Endodermal cell (in vitro differentiated cells): ENCODE data around the gene APC. TPM values are rescaled to one million over a fixed set of nuclear protein-coding genes. Genes with fewer than 3 reads are reported as not detected.

ENCODE experiments used
- DNase-seq: peaks from one replicate; pipeline ENCODE4 v3.0.0-alpha.2; 2017
- H3K27ac ChIP-seq: 2 replicates; pipeline ENCODE4 v1.5.1; 2013; ENCODE audit warnings: mild to moderate bottlenecking, low read depth, low read length, moderate library complexity
- H3K27me3 ChIP-seq: 2 replicates; pipeline ENCODE4 v1.6.1; 2013; ENCODE audit warnings: mild to moderate bottlenecking, low read length, moderate library complexity; ENCODE audit not compliant: insufficient read depth, control insufficient read depth, poor library complexity, severe bottlenecking
- H3K36me3 ChIP-seq: 2 replicates; pipeline ENCODE4 v1.7.0; 2013; ENCODE audit warnings: mild to moderate bottlenecking, low read length, moderate library complexity; ENCODE audit not compliant: control insufficient read depth, insufficient read depth
- H3K4me1 ChIP-seq: one replicate; pipeline ENCODE4 v1.7.0; 2013; ENCODE audit warnings: low read length; ENCODE audit not compliant: control insufficient read depth, insufficient read depth
- H3K4me3 ChIP-seq: 2 replicates; pipeline ENCODE4 v1.5.1; 2013; ENCODE audit warnings: mild to moderate bottlenecking, low read length, moderate library complexity
- H3K9ac ChIP-seq: 2 replicates; pipeline ENCODE4 v1.6.1; 2013; ENCODE audit warnings: mild to moderate bottlenecking, low read length, moderate library complexity; ENCODE audit not compliant: poor library complexity, severe bottlenecking; ENCODE audit errors: extremely low read depth
- H3K9me3 ChIP-seq: 2 replicates; pipeline ENCODE4 v1.6.1; 2013; ENCODE audit warnings: mild to moderate bottlenecking, low read length, moderate library complexity; ENCODE audit not compliant: control insufficient read depth
- H3K27ac Mint-ChIP-seq: 2 replicates; pipeline ENCODE4 v1.8.0; 2020; ENCODE audit warnings: mixed read lengths
- H3K27me3 Mint-ChIP-seq: 2 replicates; pipeline ENCODE4 v1.8.0; 2021; ENCODE audit warnings: mild to moderate bottlenecking, mixed read lengths; ENCODE audit not compliant: insufficient read depth
- H3K36me3 Mint-ChIP-seq: 2 replicates; pipeline ENCODE4 v1.8.0; 2020; ENCODE audit warnings: low read depth, mixed read lengths
- H3K4me1 Mint-ChIP-seq: 2 replicates; pipeline ENCODE4 v1.8.0; 2020; ENCODE audit warnings: mixed read lengths
- H3K4me3 Mint-ChIP-seq: 2 replicates; pipeline ENCODE4 v1.8.0; 2020; ENCODE audit warnings: mild to moderate bottlenecking, moderate library complexity, mixed read lengths
- H3K9me3 Mint-ChIP-seq: 2 replicates; pipeline ENCODE4 v1.8.0; 2020; ENCODE audit warnings: mild to moderate bottlenecking, mixed read lengths
- CTCF ChIP-seq: fragments of 200-600 bp; sonication (generic); conservative IDR thresholded peaks from 2 replicates; pipeline ENCODE4 v1.5.0; 2021; ENCODE audit warnings: antibody characterized with exemption, mild to moderate bottlenecking
- WGBS, 2 experiments: methylation state at CpG; one replicate each; pipeline versions ENCODE4 v1.1.5 to v1.1.7; 2013; ENCODE audit warnings: missing lambda C conversion rate in 2 of 2, mixed read lengths in 1 of 2; ENCODE audit not compliant: insufficient coverage in 1 of 2, insufficient read length in 1 of 2; 5-methylcytosine and 5-hydroxymethylcytosine counted together
- total RNA-seq, 2 donors: library from RNA; stranded (reverse); fragmentation: NEBNext Ultra II Directional in 1 of 2; extraction: Animal tissue kit (Norgen Biotek cat#: 25700) in 1 of 2; gene quantifications; 2 replicates in 1 of 2; 3 replicates in 1 of 2; pipeline ENCODE4 v1.2.1, GENCODE V29; 2021

The APC gene
- total RNA-seq, 2 donors from 2014 or later: 66.3 to 87.6 TPM

- Histone ChIP-seq H3K4me3 (no peak overlapping the region), H3K9me3 (no peaks in the 10 kb centered on the region), H3K27me3 (no peaks in the 10 kb centered on the region), H3K36me3 (peaks cover 8% of the 10 kb centered on the region), H3K9ac (no peak overlapping the region), H3K4me1 (peaks cover 5% of the 10 kb centered on the region), H3K27ac (no peak overlapping the region)
- DNase-seq: no peak
- WGBS, 2 experiments: 95 to 100% methylated on average over 1 of the region's 1 CpG
- H3K4me1 Mint-ChIP-seq: peaks cover 24% of the 10 kb centered on the region
- peaks cover 1% of the 10 kb centered on the region for H3K36me3 Mint-ChIP-seq
- TF ChIP-seq CTCF: no peak
- no peaks in the 10 kb centered on the region for H3K9me3 Mint-ChIP-seq
- no peaks in the 10 kb centered on the region for H3K27me3 Mint-ChIP-seq
- H3K4me3 Mint-ChIP-seq: no peak overlapping the region
- H3K27ac Mint-ChIP-seq: no peak overlapping the region
Measured at GRCh38 chr5:112733586-112733985, 4.1 kb upstream of the APC start.

GRCh38 chr5:112734597-112734996 is 3.1 kb upstream of the APC start:
- H3K36me3 ChIP-seq: peaks cover 8% of the 10 kb centered on the region
- no peak overlapping the region for H3K27ac ChIP-seq
- H3K27me3 ChIP-seq: no peaks in the 10 kb centered on the region
- H3K36me3 Mint-ChIP-seq: peaks cover 1% of the 10 kb centered on the region
- no peak overlapping the region for H3K27ac Mint-ChIP-seq
- no peak overlapping the region for H3K4me3 Mint-ChIP-seq
- no peak overlapping the region for H3K4me3 ChIP-seq
- no peaks in the 10 kb centered on the region for H3K9me3 Mint-ChIP-seq
- H3K4me1 Mint-ChIP-seq: peaks cover 16% of the 10 kb centered on the region
- peaks cover 5% of the 10 kb centered on the region for H3K4me1 ChIP-seq
- TF ChIP-seq CTCF: no peak
- DNase-seq: no peak
- no peaks in the 10 kb centered on the region for H3K27me3 Mint-ChIP-seq
- H3K9ac ChIP-seq: no peak overlapping the region
- H3K9me3 ChIP-seq: no peaks in the 10 kb centered on the region
- WGBS, 2 experiments: 93 to 100% methylated on average over 1 to 3 of the region's 3 CpGs

- Mint-ChIP-seq H3K36me3 (peaks cover 3% of the 10 kb centered on the region), H3K27me3 (no peaks in the 10 kb centered on the region), H3K27ac (no peak overlapping the region), H3K9me3 (no peaks in the 10 kb centered on the region), H3K4me3 (no peak overlapping the region), H3K4me1 (peaks cover 16% of the 10 kb centered on the region)
- Histone ChIP-seq H3K4me1 (peaks cover 5% of the 10 kb centered on the region), H3K4me3 (no peak overlapping the region), H3K9me3 (no peaks in the 10 kb centered on the region), H3K36me3 (peaks cover 13% of the 10 kb centered on the region), H3K27me3 (no peaks in the 10 kb centered on the region), H3K9ac (no peak overlapping the region), H3K27ac (no peak overlapping the region)
- WGBS, 2 experiments: 100% methylated on average over 1 of the region's 1 CpG; no CpG with 5 or more reads in 1 of the 2 experiments
- DNase-seq: no peak
- TF ChIP-seq CTCF: no peak
Measured at GRCh38 chr5:112735702-112736101, 2.0 kb upstream of the APC start.
